ENCODE data around the gene IGFBP1.
"Not testable (repeated sequence)": the region's sequence is repeated elsewhere in the genome, so short reads cannot be mapped to it uniquely, and the experiment has no call there.

The IGFBP1 gene

DNA sequence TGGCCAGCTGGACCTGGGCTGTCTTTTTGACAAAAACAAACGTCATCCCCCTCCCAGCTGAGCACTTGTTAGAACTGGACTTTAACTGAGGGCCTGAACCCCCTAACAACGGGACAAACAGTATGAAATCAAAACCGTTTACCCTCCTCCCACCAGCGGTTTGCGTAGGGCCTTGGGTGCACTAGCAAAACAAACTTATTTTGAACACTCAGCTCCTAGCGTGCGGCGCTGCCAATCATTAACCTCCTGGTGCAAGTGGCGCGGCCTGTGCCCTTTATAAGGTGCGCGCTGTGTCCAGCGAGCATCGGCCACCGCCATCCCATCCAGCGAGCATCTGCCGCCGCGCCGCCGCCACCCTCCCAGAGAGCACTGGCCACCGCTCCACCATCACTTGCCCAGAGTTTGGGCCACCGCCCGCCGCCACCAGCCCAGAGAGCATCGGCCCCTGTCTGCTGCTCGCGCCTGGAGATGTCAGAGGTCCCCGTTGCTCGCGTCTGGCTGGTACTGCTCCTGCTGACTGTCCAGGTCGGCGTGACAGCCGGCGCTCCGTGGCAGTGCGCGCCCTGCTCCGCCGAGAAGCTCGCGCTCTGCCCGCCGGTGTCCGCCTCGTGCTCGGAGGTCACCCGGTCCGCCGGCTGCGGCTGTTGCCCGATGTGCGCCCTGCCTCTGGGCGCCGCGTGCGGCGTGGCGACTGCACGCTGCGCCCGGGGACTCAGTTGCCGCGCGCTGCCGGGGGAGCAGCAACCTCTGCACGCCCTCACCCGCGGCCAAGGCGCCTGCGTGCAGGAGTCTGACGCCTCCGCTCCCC, at the start of gene IGFBP1:
IGFBP1 (plus strand) TSS at position 304 of the 808 bp plus-strand sequence; CDS start at position 469, 165 bp downstream.
- no peak for DNase-seq (ENCODE audit: low read depth in 4 of 4, low spot score in 1 of 4)

DNA sequence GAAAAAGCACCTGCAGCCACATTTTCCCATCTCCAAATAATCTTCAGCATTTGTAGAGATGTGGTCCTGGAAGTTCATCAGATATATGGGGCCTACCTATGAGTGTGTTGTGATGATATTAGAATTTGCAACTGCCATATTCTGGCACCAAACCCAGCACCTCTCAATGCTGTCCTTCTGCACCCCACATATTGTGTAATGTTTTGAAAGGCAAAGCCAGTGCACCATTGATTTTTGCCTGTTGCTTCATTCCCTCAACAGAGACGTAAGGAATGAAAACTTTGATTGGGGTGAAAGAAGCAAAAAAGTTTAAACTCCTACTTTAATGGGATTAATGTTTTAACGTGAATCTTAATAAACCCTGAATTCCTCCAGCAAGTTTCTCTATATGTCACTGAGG, 49.4 kb upstream of the IGFBP1 start:
- not testable (repeated sequence) for DNase-seq (ENCODE audit: low read depth in 4 of 4, low spot score in 1 of 4)

DNA sequence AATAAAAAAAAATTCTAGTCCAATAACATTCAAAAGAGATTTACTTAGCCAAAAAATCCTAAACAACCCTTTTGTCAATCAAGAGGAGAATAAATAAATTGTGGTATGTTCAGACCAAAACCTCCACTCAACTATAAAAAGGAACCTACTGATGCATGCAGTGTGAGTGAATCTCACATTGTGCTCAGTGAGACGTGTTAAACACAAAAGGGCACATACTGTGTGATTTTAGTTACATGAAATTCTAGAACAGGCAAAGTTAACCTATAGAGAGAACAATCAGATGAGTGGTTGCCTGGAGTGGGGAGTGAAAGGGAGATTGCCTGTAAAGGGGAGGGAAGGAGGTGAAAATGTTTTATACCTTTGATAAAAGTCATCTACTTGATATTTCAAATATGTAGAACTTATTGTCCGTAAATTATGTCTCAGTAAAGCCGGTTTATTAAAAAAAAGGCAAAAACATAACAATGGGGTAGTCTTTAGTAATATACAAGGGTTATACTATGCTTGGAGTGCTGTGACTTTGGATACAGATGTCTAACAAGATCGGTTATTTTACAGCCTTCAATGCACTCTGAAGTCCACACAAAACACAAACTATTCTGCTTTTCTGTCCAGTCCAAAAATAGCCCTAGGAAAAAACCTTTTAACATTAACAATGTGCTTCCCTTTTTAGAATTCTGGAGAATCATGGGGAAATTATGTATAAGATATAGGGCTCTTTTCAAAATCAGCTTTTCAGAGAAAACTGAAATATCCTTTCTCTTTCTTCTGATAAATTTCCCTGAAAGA, 46.2 kb upstream of the IGFBP1 start:
- not testable (repeated sequence) for DNase-seq (ENCODE audit: low read depth in 4 of 4, low spot score in 1 of 4)

DNA sequence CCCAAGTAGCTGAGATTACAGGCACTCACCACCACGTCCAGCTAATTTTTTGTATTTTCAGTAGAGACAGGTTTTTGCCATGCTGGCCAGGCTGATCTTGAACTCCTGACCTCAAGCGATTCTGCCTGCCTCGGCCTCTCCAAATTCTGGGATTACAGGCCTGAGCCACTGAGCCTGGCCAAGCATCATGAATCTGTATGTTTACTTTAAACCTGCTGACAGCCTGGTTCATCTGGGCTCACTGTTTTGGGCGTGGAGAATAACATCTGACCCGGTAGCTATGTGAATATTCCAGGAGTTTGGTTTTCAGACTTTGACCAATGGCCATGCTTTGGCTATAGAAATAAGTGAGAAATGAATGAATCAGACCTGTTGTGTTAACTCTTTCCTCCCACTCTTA, 41.8 kb upstream of the IGFBP1 start:
- not testable (repeated sequence) for DNase-seq (ENCODE audit: low read depth in 4 of 4, low spot score in 1 of 4)

DNA sequence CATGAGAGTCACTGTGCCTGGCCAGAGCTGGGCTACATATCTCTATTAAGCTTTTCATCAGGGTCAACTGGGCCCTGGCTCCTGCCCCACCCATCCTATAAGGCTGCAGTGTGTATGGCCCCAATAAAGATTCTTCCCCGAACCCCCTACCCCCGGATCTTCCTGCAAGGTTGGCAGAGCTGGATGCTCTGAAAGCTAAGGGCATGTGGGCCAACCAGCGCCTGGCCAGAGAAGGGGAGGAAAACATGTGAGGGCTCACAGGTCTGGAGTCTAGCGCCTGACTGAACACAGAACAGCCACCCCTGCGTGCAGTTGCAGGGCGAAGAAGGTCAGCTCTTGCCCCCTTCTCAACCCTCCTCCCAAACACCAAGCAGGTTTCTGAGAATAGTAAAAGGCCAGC, 39.6 kb upstream of the IGFBP1 start:
- DNase-seq (ENCODE audit: low read depth in 4 of 4, low spot score in 1 of 4): not testable (repeated sequence)

DNA sequence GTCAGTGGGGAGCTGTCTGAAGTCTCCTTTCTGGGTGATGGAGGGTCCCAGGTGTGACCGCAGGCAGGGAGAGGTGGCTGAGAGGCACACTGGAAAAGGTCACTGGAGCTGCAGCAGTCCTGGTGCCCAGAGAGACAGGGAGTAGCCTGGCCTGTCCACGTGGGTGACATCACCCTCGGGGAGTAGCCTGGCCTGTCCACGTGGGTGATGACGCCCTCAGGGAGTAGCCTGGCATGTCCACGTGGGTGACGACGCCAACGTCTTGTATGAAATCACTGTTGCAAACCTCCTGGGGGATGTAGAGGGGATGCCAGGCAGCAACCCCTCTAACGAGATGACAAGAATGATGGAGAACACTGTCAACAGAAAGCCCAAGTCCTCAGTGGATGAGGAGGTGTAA, 35.3 kb upstream of the IGFBP1 start:
- DNase-seq (ENCODE audit: low read depth in 4 of 4, low spot score in 1 of 4): not testable (repeated sequence)

DNA sequence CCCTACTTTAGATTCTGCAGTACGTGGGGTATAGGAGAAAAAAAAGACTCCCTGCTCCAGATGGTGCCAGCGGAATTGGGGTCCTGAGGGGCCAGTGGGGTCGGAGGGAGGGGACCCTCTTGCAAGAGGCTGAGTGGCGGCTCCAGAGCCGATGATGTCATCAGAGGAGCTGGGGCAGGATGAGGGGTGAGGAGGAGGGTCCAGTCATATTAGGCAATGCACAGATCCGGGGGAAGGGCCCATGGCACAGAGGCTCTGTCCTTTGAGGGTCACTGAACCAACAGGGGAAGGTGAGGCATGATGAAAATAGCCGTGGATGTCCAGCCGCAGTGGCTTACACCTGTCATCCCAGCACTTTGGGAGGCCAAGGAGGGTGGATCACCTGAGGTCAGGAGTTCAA, 34.8 kb upstream of the IGFBP1 start:
- DNase-seq (ENCODE audit: low read depth in 4 of 4, low spot score in 1 of 4): not testable (repeated sequence)

DNA sequence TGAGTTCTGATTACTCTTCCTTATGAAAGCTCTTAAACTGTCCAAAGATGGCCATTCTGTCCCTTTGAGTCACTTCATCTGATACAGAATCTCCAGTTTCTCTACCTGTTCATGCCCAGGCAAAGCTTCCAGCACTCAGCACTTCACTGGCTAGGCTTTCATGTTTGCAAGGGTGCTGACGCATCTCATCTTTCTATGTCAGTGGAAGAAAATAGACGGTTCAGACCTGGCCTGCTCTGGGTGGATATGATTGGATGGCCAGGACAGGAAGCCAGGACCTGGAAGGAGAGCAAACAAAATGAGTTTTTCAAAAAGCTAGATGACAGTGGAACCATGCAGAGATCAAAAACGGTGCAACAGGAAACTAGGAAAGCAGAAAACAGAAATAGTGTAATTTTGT, 32.6 kb upstream of the IGFBP1 start:
- DNase-seq (ENCODE audit: low read depth in 4 of 4, low spot score in 1 of 4): not testable (repeated sequence)

DNA sequence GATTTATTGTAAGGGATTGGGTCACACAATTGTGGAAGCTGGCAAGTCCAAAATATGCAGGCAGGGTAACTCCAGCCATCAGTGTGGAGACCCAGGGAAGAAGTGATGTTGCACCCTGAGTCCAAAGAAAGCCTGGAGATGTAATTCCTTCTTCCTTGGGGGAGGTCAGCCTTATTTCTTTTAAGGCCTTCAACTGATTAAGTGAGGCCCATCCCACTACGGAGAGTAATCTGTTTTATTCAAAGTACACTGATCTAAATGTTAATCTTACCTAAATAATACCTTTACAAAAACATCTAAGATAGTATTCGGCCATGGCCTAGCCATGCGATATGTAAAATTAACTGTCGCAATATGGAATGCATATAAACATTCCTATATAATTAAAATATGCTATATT, 31.4 kb upstream of the IGFBP1 start:
- DNase-seq (ENCODE audit: low read depth in 4 of 4, low spot score in 1 of 4): not testable (repeated sequence)

DNA sequence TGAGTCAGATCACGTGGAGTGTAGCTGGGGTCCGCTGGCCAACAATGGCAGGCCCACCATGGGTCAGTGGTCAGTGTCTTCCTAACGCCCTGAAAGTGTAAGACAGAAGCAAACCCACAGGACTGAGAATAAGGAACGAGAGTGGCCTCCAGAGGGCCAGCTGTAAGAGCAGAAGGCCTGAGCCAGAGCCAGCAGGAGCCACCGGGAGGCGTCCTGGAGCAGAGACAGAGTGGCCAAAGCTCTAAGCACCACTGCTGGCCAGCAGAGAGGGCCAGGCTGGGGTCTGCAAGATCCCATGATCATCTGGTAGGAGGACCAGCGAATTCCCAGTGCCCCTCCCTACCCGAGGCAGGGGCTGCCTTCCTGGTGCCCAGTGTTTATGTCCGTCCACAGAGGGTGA, 24.6 kb upstream of the IGFBP1 start:
- no peak for DNase-seq (ENCODE audit: low read depth in 4 of 4, low spot score in 1 of 4)

DNA sequence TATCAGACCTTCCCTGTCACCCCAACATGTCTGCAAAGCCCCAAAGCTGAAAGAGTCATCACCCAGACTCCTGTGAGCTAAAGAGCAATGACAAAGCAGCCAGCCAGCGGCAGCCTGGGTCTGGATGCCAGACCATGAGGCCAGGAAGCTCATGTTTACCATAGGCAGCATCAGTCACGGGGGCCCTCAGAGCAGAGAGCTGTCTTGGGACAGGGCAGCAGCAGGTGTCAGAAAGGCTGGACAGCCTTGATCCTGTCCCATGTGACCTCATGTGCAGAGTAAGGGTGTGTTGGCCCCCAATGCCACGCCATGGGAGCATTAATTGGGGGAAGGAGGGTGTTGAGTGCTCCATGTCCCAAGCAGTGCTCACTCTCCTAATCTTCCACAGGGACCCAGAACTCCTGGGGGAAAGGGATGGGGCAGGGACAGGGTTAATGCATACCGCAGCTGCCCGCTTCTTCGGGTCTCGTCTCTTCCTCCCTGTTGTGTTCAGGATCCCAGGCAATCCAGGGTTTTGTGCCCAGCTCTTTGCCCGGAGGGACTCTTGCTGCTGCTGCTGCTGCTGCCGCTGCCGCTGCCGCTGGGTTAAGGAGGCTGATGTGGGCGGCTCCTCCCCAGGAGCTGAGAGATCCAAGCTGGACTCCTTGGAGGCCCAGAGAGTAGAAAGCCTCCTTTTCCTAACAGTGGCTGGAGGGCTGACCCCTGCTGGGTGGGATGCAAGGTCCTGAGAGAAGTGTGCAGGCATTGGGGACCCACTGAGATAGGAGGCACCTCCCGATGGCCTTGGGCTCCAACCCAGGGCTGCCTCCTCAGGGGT, 22.5 kb upstream of the IGFBP1 start:
- no peak for DNase-seq (ENCODE audit: low read depth in 4 of 4, low spot score in 1 of 4)

DNA sequence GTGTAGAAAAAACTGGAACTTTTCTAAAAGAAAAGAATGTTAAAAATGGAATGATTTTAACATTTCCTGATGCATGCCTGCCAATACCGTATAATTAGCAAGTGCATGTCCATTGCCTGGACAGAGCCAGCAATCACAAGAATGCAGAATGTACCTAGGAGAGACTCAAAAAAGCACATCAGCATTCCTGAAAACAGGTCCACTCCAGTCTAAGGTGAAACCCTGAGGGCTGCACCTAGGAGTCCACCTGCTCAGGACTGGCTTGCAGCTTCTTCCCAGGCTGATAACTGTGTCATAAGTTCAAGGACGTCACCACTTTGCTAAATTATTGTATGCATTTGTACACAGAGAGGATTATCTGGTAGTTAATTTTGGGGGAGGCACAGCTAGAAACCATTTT, 20.8 kb upstream of the IGFBP1 start:
- DNase-seq (ENCODE audit: low read depth in 4 of 4, low spot score in 1 of 4): no peak

DNA sequence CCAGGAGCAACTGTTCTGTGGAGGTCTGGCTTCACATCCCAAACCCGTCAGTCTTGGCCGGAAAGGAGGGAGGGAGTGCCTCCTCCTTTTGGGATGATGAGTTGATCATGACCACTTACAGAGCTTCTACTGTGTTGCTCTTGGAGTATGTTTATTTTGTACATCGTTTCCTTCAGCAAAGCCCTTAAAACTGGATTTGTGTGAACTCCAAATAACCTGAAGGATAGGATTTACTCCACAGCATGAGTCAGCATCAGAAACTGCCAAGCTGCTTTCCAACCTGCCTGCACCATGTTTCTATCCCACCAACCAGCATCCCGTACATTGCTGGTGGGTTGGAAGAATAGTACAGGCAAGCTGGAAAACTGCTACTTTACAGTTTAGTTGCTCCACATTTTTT, 18.9 kb upstream of the IGFBP1 start:
- DNase-seq (ENCODE audit: low read depth in 4 of 4, low spot score in 1 of 4): no peak

DNA sequence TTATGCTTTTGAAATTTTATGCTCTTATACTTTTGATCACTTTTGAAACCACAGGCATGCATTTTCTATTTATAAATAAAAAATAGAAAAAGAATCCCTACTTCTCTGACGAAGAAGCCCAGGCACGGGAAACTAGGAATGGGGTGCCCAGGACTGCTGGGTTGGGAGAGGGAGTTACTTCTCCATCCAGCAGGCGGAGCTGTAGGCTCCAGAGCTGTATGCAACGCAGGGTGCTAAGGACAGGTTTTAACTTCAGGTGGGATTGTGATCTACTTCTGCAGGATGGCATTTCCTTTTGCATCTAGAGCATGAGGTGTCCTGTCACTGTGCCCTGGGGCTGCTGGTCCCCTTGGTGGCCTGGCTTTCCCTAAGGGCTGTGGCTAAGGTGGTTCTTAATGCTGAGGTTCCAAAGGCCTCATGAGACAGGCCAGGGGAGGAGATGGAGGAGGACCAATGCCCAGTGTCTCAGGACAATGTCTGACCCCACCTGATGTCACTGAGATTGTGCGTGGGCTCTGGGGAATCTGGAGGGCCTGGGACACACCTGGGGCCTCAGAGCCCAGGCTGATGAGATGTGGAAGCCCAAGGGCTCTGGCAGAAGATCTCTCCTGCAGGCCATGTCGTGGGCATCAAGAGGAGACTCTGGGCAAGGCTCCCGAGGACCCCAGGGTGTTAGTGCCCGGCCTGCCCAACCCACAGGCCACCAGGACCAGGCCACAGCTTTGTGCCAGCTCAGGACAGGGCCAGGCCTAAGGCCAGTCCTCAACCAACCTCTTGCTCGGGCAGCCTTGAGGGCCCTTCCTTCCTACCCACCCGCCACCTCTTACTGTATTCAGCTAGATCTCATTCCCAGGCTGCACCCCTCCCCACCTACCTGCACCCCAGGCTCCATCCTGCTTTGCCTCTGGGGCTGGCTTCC, 15.9 kb upstream of the IGFBP1 start:
- no peak for DNase-seq (ENCODE audit: low read depth in 4 of 4, low spot score in 1 of 4)

DNA sequence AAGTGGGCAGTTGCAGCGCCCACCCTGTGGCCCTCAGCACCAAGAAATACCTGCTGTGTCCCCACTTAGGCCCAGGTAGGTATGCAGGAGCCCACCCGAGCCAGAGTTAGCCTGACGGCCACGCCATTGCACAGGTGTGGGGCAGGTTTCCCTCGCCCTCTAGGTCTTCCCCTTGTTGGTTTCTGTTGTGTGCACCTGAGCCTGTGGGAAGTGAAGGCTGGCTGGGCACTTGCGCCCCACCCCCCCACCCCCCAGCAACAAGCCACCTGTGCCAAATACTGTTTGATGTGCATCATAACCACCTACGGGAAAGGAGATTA, 15.3 kb upstream of the IGFBP1 start, which contains the start of gene CCDC201:
CCDC201 (minus strand) TSS at position 48 of the 320 bp plus-strand sequence. CDS start 75 bp downstream, outside the sequence.
- no peak for DNase-seq (ENCODE audit: low read depth in 4 of 4, low spot score in 1 of 4)

DNA sequence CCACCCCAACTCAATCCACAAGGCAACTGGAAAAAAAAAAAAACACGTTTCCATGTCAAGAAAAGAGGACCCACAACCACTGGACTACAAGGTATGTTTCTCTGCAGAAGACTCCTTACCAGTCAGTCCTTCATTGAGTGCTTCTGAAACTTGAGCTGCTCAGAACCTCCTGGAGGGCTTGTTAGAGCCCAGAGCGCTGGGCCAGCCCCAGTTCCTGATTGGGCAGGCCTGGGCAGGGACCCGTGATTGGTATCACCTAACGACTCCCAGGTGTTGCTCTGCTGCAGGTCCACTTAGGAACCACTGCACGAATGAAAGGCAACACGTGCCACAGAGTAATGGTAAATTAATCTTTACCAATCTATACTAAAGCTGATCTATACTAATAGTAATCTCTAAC, 14.9 kb upstream of the IGFBP1 start:
- DNase-seq (ENCODE audit: low read depth in 4 of 4, low spot score in 1 of 4): no peak

DNA sequence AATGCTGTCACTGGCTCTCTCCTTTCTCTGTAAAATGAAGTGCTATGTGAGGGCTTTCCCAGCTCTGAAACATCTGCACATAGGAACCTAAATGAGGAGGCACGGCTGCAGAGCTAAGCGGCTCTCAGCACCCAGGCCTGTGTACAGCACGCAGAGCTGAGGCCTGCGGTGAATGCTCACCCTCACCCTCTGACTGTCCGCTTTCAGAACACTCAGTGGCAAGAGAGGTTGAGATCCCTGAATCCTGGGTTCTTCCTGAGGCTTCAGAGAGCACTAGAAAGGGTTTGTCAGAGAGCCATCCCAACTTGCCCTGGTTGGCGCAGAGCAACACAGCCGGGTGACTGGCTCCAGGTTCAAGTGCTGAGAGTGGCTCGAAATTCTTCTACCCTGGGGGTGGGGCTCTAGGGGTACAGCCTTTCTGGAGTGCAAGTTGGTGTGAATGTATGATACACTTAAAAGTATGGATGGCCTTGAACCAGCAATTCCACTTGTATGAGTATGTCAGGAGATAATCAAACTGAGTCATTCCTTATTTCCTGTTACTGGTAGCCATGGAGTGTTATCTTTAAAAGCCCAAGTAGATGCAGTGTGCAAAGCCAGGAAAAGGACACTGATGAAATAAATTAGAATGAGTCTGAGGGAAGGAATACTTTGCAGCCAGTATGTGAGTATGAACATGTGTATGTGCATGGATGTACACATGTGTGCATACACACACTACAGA, 13.7 kb upstream of the IGFBP1 start:
- no peak for DNase-seq (ENCODE audit: low read depth in 4 of 4, low spot score in 1 of 4)

DNA sequence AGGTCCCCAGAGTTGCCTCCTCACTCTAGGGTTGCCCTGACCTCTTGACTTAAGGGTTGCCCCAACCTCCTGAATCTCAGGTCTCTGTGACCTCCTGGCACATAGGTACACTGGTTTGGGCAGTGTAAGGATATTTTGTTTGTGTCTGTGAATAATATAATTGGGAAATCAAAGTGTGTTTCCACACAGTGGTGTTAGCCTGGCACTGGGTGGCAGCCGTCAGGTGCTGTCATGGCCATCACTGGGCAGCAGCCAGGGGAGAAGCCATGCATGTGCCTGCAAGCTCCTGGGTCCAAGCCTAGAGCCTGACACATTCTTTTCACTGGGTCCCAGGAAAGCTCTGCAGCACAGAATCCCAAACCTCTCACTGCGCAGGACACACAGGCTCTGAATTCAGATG, 11.8 kb upstream of the IGFBP1 start:
- no peak for DNase-seq (ENCODE audit: low read depth in 4 of 4, low spot score in 1 of 4)

DNA sequence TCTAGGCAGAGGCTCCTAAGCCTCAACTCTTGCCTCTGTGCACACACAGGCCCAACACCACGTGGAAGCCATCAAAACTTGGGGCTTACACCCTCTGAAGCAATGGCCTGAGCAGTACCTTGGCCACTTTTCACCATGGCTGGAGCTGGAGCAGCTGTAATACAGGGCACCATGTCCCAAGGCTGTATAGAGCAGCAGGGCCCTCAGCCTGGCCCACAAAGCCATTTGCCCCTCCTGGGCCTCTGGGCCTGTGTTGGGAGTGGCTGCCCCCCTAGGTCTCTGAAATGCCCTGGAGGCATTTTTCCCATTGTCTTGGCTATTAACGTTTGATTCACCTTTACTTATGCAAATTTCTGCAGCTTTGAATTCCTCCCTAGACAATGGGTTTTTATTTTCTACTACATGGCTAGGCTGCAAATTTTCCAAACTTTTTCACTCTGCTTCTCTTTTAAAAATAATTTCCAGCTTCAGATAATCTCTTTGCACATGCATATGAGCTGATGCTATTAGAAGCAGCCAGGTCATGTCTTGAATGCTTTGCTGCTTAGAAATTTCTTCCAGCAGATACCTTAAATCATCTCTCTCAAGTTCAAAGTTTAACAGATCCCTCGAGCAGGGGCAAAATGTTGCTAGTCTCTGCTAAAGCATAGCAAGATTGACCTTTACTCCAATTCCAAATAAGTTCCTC, 9.7 kb upstream of the IGFBP1 start:
- DNase-seq (ENCODE audit: low read depth in 4 of 4, low spot score in 1 of 4): no peak

Data from stimulated activated CD4-positive, alpha-beta T cell treated with anti-CD3 and anti-CD28 coated beads, Interleukin-1b, Interleukin-23, amount 100 ng/mL, for 24 hours (primary cell).